B cell (primary cell): ENCODE data around the gene KCNA10. TPM values are rescaled to one million over a fixed set of nuclear protein-coding genes. Genes with fewer than 3 reads are reported as not detected.

ENCODE experiments used
- ATAC-seq: fragments of 200-7000 bp; cut with Tn5 transposase; one replicate; pipeline ENCODE4 v1.10.0; 2021; ENCODE audit warnings: low read depth, mild to moderate bottlenecking, moderate number of reproducible peaks, moderate library complexity
- CTCF ChIA-PET: fragments of 350-600 bp; sonication (Branson Sonifier 250); formaldehyde crosslinking; loops from one replicate; lab custom pipeline; 2021; ENCODE audit warnings: antibody characterized with exemption, inconsistent platforms; lab: Charles Lee
- POLR2A ChIA-PET: fragments of 350-600 bp; sonication (Branson Sonifier 250); formaldehyde crosslinking; loops from one replicate; lab custom pipeline; 2021; ENCODE audit warnings: antibody characterized with exemption; lab: Charles Lee
- DNase-seq: peaks from one replicate; pipeline ENCODE4 v3.0.0; 2013
- H2AFZ ChIP-seq: 2 replicates; pipeline ENCODE4 v1.6.1; 2012; ENCODE audit warnings: mild to moderate bottlenecking, low read depth, low read length; ENCODE audit not compliant: insufficient read depth, poor library complexity, severe bottlenecking
- H3K27ac ChIP-seq, 2 donors: 1 replicate in 1 of 2; 2 replicates in 1 of 2; pipeline ENCODE4 v1.5.1; 2012 to 2013; ENCODE audit warnings: low read length in 2 of 2, mild to moderate bottlenecking in 2 of 2, moderate library complexity in 1 of 2
- H3K27me3 ChIP-seq, 4 experiments: fragments of 200-600 bp in 1 of 4; sonication (generic) in 1 of 4; replicated peaks in 1 of 4; 1 replicate in 2 of 4; 2 replicates in 2 of 4; pipeline versions ENCODE4 v1.6.1 to v1.7.0; 2013 to 2016; ENCODE audit warnings: low read length in 3 of 4, mild to moderate bottlenecking in 2 of 4, mixed read lengths in 1 of 4, moderate library complexity in 1 of 4; ENCODE audit not compliant: insufficient read depth in 4 of 4, control insufficient read depth in 3 of 4; ENCODE audit errors: control extremely low read depth in 1 of 4
- H3K36me3 ChIP-seq, 2 experiments: replicated peaks in 1 of 2; 1 replicate in 1 of 2; 2 replicates in 1 of 2; pipeline versions ENCODE4 v1.6.1 to v1.7.1; 2013; ENCODE audit warnings: low read length in 1 of 2; ENCODE audit not compliant: insufficient read depth in 2 of 2, control insufficient read depth in 1 of 2; ENCODE audit errors: control extremely low read depth in 1 of 2, extremely low read depth in 1 of 2
- H3K4me1 ChIP-seq, 2 donors: fragments of 200-600 bp in 1 of 2; sonication (generic) in 1 of 2; 1 replicate in 1 of 2; 2 replicates in 1 of 2; pipeline versions ENCODE4 v1.5.1 to v1.6.1; 2013 to 2017; ENCODE audit warnings: low read length in 2 of 2; ENCODE audit not compliant: control insufficient read depth in 2 of 2, insufficient read depth in 2 of 2
- H3K4me2 ChIP-seq: replicated peaks from 2 replicates; pipeline ENCODE3; 2012; ENCODE audit warnings: mild to moderate bottlenecking, low read depth, low read length; ENCODE audit not compliant: poor library complexity, severe bottlenecking
- H3K4me3 ChIP-seq, 5 experiments: fragments of 200-600 bp in 1 of 5; sonication (generic) in 1 of 5; 1 replicate in 3 of 5; 2 replicates in 2 of 5; pipeline versions ENCODE4 v1.5.1 to v1.7.0; 2011 to 2016; ENCODE audit warnings: low read length in 4 of 5, mild to moderate bottlenecking in 4 of 5, low read depth in 2 of 5, control low read depth in 1 of 5, moderate library complexity in 1 of 5; ENCODE audit not compliant: insufficient read depth in 1 of 5; ENCODE audit errors: control extremely low read depth in 1 of 5, extremely low read depth in 1 of 5
- H3K79me2 ChIP-seq: fragments of 200-600 bp; sonication (generic); one replicate; pipeline ENCODE4 v1.6.0; 2016; ENCODE audit warnings: low read length; ENCODE audit not compliant: control insufficient read depth, insufficient read depth
- H3K9ac ChIP-seq: fragments of 200-600 bp; sonication (generic); 2 replicates; pipeline ENCODE4 v1.6.1; 2017; ENCODE audit warnings: mild to moderate bottlenecking, low read length, moderate library complexity
- H3K9me3 ChIP-seq, 3 donors: one replicate each; pipeline versions ENCODE4 v1.6.1 to v1.7.1; 2013; ENCODE audit warnings: low read length in 2 of 3; ENCODE audit not compliant: control insufficient read depth in 2 of 3, insufficient read depth in 1 of 3; ENCODE audit errors: control extremely low read depth in 1 of 3
- H4K20me1 ChIP-seq: 2 replicates; pipeline ENCODE4 v1.6.0; 2012; ENCODE audit warnings: mild to moderate bottlenecking, low read length; ENCODE audit not compliant: insufficient read depth, control insufficient read depth, poor library complexity, severe bottlenecking
- H3K27ac Mint-ChIP-seq: one replicate; pipeline ENCODE4 v1.8.0; 2021; ENCODE audit warnings: mixed read lengths
- H3K27me3 Mint-ChIP-seq: one replicate; pipeline ENCODE4 v1.8.0; 2021; ENCODE audit warnings: mixed read lengths
- H3K4me1 Mint-ChIP-seq: one replicate; pipeline ENCODE4 v1.8.0; 2021; ENCODE audit warnings: mixed read lengths
- H3K4me3 Mint-ChIP-seq: one replicate; pipeline ENCODE4 v1.8.0; 2021; ENCODE audit warnings: mixed read lengths
- H3K9me3 Mint-ChIP-seq: one replicate; pipeline ENCODE4 v1.8.0; 2022; ENCODE audit warnings: mixed read lengths; ENCODE audit not compliant: insufficient read depth
- EZH2 ChIP-seq: IDR thresholded peaks from 2 replicates; pipeline ENCODE4 v1.6.1; 2012; ENCODE audit warnings: borderline replicate concordance, low read depth, mild to moderate bottlenecking, moderate library complexity, low read length; ENCODE audit not compliant: insufficient read depth, poor library complexity, severe bottlenecking
- WGBS: methylation state at CpG from one replicate; pipeline ENCODE4 v1.1.5; 2013; ENCODE audit warnings: missing lambda C conversion rate; ENCODE audit not compliant: insufficient coverage; 5-methylcytosine and 5-hydroxymethylcytosine counted together
- intact Hi-C: fragments of 100-400 bp; cut with micrococcal nuclease; formaldehyde crosslinking; loops from one replicate; pipeline ENCODE4 v1.10.0; 2022
- polyA plus RNA-seq: library from polyadenylated mRNA; depleted of rRNA; stranded (reverse); fragments of >200 nt; gene quantifications from 2 replicates; pipeline ENCODE4 v1.2.3, GENCODE V29; 2012
- total RNA-seq, 2 donors: library from RNA; stranded (reverse); fragments of 120-200 nt in 1 of 2; gene quantifications; 1 replicate in 1 of 2; 2 replicates in 1 of 2; pipeline versions ENCODE4 v1.2.3 to v1.2.4, GENCODE V29; 2013 to 2022
- TF ChIP-seq, protein P1 (sequence below): fragments of 200-600 bp; IDR thresholded peaks from one replicate; pipeline ENCODE4 v1.8.0; 2022; ENCODE audit warnings: antibody characterized with exemption, mild to moderate bottlenecking

KCNA10 gene
- total and polyA plus RNA-seq, 2 donors (not counting 1 experiment from before 2014, with no cell fraction given): not detected

DNA sequence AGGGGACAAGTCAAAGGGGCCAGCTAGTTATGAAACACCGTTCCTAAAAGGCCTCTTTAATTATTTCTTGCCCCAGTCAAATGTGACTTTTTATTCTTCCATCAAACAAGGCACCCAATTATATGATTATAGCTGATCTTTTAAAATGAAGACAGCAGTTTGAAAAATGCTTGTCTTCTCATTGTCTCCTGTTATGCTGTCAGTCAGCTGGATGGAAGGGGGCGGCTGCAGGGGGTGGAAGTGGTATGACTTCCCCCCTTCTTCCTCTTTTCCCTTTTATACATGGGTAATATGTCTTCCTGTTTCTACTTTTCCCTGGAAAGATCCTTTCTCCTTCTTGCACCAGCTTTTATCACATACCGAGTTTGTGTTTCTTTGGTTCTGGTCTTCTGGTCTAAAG is 25.8 kb upstream of the KCNA10 start:
- no peak overlapping the region for H3K4me3 Mint-ChIP-seq
- POLR2A ChIA-PET: no interaction called here
- 100% methylated on average over 1 of the region's 3 CpGs for WGBS
- intact Hi-C loops: no loop called here
- Histone ChIP-seq H3K36me3 (no peaks in the 10 kb centered on the region), H3K79me2 (no peaks in the 10 kb centered on the region), H3K9ac (no peak overlapping the region), H3K4me2 (no peak overlapping the region), H4K20me1 (no peaks in the 10 kb centered on the region), H3K9me3 (no peaks in the 10 kb centered on the region), H3K4me3 (no peak overlapping the region), H3K27me3 (peaks cover 0 to 9% (median 2%) of the 10 kb centered on the region in 4 experiments), H3K4me1 (no peaks in the 10 kb centered on the region), H2AFZ (no peak overlapping the region), H3K27ac (no peak overlapping the region)
- H3K4me1 Mint-ChIP-seq: no peaks in the 10 kb centered on the region
- no peaks in the 10 kb centered on the region for H3K9me3 Mint-ChIP-seq
- H3K27ac Mint-ChIP-seq: no peak overlapping the region
- TF ChIP-seq, protein P1, sequence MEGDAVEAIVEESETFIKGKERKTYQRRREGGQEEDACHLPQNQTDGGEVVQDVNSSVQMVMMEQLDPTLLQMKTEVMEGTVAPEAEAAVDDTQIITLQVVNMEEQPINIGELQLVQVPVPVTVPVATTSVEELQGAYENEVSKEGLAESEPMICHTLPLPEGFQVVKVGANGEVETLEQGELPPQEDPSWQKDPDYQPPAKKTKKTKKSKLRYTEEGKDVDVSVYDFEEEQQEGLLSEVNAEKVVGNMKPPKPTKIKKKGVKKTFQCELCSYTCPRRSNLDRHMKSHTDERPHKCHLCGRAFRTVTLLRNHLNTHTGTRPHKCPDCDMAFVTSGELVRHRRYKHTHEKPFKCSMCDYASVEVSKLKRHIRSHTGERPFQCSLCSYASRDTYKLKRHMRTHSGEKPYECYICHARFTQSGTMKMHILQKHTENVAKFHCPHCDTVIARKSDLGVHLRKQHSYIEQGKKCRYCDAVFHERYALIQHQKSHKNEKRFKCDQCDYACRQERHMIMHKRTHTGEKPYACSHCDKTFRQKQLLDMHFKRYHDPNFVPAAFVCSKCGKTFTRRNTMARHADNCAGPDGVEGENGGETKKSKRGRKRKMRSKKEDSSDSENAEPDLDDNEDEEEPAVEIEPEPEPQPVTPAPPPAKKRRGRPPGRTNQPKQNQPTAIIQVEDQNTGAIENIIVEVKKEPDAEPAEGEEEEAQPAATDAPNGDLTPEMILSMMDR: no peak
- TF ChIP-seq EZH2: no peak
- DNase-seq (no peak), ATAC-seq (no peak)
- CTCF ChIA-PET: interaction anchor here (0.7 to 2.0 kb wide), 3 partner anchors 10 to 18 kb away, joined by 3 to 10 read pairs (median 4); no protein-coding TSS in a partner anchor
- H3K27me3 Mint-ChIP-seq: peaks cover 53% of the 10 kb centered on the region

DNA sequence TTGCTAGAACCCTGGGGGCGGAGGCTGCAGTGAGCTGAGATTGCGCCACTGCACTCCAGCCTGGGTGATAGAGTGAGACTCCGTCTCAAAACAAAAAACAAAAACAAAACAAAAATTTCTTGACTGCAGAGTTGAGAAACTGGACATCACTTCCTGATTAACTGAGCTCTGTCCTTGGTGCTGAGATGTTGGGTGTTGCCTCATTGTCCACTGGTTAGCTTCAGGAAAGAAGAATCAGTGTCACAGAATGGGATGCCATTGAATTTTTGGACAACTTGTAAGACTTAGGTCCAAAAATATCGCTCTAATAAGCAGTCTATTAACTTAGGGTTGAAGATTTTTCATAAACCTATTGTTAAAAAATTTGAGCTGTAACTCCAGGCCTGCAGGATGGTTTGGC is 23.8 kb upstream of the KCNA10 start:
- H3K36me3 ChIP-seq: no peaks in the 10 kb centered on the region
- no peak for ATAC-seq
- no peaks in the 10 kb centered on the region for H3K9me3 Mint-ChIP-seq
- intact Hi-C loops: no loop called here
- H3K4me3 ChIP-seq: no peak overlapping the region
- H3K4me2 ChIP-seq: no peak overlapping the region
- H3K27ac ChIP-seq: no peak overlapping the region
- no CpG with 5 or more reads among the region's 4 CpGs for WGBS
- ChIA-PET POLR2A (no interaction called here), CTCF (interaction anchor here (1.0 to 1.4 kb wide), 2 partner anchors 47 to 222 kb away, joined by 3 read pairs; no protein-coding TSS in a partner anchor)
- H2AFZ ChIP-seq: no peak overlapping the region
- H3K4me1 ChIP-seq: no peaks in the 10 kb centered on the region
- H3K27me3 Mint-ChIP-seq: peaks cover 47% of the 10 kb centered on the region
- no peaks in the 10 kb centered on the region for H4K20me1 ChIP-seq
- no peak overlapping the region for H3K9ac ChIP-seq
- DNase-seq: no peak
- no peaks in the 10 kb centered on the region for H3K9me3 ChIP-seq
- H3K4me3 Mint-ChIP-seq: no peak overlapping the region
- peaks cover 0 to 8% (median 2%) of the 10 kb centered on the region in 4 experiments for H3K27me3 ChIP-seq
- TF ChIP-seq, protein P1: no peak
- no peak for TF ChIP-seq EZH2
- no peak overlapping the region for H3K27ac Mint-ChIP-seq
- no peaks in the 10 kb centered on the region for H3K4me1 Mint-ChIP-seq
- no peaks in the 10 kb centered on the region for H3K79me2 ChIP-seq
